Measurements from ENCODE around the gene KCNJ16.

- TF ChIP-seq, protein P1, sequence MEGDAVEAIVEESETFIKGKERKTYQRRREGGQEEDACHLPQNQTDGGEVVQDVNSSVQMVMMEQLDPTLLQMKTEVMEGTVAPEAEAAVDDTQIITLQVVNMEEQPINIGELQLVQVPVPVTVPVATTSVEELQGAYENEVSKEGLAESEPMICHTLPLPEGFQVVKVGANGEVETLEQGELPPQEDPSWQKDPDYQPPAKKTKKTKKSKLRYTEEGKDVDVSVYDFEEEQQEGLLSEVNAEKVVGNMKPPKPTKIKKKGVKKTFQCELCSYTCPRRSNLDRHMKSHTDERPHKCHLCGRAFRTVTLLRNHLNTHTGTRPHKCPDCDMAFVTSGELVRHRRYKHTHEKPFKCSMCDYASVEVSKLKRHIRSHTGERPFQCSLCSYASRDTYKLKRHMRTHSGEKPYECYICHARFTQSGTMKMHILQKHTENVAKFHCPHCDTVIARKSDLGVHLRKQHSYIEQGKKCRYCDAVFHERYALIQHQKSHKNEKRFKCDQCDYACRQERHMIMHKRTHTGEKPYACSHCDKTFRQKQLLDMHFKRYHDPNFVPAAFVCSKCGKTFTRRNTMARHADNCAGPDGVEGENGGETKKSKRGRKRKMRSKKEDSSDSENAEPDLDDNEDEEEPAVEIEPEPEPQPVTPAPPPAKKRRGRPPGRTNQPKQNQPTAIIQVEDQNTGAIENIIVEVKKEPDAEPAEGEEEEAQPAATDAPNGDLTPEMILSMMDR (IDR thresholded peaks at IDR 0.05; ENCODE audit: low read depth, low read length) = no peak
- TF ChIP-seq EZH2phosphoT487 (IDR thresholded peaks at IDR 0.05; ENCODE audit: low read depth) = no peak
Observed at GRCh38 chr17:70078994-70079531, 4.0 kb downstream of the KCNJ16 start.

All from OCI-LY3 (cell line).